Measurements from ENCODE around the gene RASGRP1. TPM values are rescaled to one million over a fixed set of nuclear protein-coding genes. Genes with fewer than 3 reads are reported as not detected.

The RASGRP1 gene
- polyA plus RNA-seq, 5 donors = 0.65 to 1.5 (median 1.3) TPM

DNA sequence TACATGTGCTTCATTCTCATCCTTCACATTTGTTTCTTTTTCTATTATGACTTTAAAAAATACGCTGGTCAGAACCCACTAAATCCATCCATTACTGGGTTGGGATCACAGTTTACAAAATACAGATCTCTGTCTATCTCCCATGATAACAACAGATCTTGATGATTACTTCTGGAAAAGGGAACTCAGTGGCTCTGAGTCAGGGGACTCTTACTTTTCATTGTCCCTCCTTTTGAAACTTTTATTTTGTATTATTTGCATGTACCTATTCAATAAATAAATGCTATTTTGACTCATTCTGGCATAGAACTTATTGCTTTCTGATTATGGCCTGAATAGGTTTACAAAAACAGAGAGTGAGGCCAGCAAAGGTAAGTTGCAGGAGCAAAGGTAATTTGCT is 11.6 kb upstream of the RASGRP1 start:
- DNase-seq = no peak

DNA sequence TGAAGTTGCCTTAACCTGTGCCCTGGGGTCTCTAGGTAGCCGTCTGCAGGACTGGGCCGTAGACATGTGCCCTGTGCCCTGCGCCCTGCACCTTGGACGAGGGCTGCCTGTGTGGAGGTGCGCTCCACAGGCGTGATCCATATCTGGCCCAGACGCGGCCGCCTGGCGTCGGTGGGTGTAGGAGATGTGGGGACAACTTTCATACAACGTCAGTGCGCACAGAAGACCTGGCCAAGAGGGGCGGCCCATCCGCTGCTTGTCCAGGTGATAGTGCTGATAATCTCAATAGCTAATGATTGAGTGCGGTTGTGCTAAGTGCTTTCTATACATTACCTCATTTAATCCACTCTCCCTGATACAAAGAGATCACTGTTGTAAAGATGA is 665 bp upstream of the RASGRP1 start:
- DNase-seq = no peak

DNA sequence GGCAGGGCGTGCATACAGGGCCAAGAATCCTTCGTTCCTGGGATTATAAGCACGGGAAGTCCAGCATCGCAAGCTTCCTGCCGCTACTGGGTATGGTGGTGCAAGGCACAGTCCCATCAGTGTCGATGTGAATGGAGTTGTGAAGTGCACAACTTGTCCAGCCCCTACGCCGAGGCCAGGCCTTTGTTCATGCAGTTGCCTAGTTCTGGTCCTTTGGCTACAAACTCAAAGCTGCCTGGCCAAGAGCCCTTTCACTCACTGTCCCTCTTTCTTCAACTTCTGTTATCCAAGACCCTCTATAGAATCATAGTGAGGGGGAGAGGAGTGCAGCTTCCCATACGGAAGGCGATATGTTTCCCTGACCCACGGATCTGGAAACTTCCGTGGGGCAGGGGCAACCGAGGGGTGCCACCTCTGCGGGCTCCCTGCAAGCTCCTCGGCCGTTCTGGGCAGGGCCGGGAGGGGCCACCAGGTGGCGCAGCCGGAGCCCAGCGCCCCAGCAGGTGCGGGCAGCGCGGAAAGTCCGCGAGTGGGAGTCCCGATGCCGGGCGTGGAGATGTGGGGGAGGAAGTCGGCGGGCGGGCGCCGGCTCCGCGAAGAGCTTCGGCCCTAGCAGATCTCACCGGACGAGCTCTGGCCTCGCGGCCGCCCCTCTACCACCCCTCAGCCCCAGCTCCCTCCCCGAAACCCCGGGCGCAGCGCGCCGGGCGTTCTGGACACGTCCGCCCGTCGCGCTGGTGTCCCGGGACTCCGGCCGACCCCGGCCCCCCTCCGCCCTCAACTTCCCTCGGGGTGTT is 693 bp downstream of the RASGRP1 start:
- DNase-seq = peak; percentile 34 to 46

DNA sequence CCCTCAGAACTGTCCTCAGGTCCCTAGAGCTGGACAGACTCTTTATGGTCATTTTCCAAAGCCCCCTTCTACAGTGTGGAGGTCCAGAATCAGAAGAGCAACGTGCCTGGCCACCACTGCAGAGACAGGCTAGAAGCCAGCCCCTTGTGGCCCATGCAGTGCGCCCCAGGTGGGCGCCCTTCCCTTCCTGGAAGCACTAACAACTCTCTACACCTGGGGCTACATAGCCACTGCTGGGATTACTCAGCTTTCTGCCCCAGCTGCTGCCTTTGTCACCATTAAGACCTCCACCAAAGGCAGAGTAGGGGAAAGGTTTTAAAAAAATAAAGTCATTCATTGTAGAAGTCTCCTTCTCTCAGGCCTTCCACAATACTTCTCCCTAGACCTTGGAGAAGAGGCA is 2.3 kb downstream of the RASGRP1 start:
- no peak for DNase-seq

DNA sequence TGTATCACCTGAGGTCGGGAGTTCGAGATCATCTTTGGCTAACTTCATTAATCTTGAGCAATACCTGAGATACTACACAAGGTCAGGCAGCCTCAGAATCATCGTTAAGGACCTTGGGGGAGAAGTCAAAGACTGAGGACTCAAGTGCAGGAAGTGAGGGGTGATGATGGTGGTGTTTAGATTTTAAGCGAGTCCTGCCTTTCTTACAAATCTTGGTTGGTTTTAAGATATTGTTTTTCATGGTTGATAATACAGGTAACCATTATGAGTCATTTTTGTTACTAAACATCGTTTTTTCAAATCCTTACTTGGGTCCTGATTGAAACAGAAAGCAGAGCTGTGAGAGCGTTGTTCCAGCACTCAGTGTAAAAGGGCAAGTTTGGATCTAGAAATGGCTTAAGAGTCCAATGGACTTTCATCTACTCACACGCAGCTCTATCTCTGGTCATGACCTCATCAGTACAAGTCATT is 4.1 kb downstream of the RASGRP1 start:
- no peak for DNase-seq

DNA sequence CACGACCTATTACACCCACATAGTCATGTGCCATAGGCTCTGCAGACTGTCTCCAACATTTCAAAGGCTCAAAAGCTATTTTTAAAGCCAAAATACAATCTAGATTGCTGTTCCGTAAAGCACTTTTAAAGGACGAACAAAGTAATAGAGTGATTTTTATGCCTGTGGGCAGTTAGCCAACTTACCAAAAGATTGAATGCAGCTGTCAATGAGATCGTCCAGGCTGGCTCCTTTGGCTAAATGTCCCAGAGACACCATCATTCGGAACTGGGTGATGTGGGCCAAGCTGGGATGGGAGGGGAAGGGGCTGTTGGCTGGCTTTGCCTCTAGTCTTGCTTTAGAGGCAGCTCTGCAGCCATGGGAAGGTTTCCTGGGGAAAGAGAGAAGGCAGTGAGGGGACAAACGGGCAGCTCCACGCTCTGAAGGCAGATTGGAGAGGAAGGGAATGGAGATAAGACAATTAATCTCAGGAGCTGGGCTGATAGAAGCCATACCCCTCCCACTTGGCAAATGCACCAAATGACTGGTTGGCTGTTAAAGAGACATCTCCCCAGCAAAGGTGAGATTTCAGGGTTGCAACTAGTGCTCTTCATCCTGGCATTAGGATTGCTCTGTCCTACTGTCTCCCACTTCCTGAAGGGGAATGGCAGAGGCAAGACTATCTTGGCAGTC is 4.8 kb downstream of the RASGRP1 start:
- peak; percentile 85 to 86 for DNase-seq

DNA sequence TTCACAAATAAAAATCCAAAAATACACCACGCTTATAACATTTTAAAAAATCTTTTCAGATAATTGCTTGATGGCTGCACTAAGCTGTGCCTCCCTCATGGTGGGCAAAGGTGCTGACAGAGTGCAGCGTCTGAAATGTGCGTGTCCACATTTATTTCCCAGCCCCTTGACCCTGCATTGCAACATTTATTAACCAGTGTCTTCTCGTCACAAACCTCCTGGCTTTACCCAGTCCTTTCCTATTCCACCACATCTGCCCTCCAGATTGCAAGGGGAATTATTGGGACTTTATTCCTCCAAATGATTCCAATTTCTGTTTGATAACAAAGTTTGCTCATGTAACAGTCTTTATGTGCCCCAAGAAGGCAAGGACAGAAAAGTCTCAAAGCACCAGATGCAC is 5.5 kb downstream of the RASGRP1 start:
- DNase-seq = peak in 1 of 2 donors; percentile 3

DNA sequence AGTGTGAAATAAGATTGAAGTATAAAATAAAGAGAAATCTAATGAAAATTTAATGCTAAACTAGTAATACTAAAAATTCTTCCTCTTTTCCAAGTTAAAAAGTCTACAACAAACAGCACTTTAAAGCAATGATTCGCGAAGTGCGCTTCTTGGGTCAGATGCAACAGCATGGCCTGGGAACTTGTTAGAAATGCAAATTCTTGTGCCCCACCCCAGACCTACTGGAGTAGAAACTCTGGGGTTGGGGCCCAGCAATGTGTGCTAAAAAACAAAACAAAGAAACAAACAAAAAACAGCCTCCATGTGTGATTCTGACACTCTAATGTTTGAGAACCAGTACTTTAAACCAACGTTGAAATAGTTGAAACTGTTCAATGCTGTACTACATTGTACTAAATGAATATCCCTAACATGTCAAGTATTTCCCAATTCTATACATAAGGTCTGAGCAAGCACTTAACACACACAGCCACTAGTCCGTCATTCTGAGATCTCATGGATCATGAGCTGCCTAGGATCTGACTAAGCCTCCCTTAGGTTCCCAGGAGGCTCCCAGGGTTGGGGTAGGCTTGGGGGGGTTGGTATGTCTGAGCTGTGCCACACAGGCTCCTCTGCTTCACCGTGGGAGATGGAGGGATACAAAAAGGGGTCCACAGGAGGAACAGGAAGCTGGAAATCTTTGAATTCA is 6.1 kb downstream of the RASGRP1 start:
- no peak for DNase-seq

DNA sequence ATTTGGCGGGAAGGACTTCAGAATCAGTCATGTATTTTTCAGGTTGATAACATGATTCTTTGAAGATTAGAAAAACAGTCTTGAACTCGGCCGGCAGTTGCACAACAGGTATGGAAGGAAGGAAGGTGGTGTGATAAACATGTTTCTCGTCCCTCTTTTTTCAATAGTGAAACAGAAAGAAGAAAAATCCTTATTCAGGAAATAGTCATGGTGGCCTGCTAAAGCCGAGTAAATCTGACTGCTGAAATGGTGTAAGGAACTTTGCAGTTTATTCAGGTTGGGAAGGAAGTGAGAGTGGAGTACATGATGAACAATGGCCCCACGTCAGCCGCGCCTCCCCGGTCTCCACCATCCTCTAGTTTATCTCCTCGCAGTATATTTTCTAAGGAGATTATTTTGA is 6.7 kb downstream of the RASGRP1 start:
- DNase-seq = no peak

DNA sequence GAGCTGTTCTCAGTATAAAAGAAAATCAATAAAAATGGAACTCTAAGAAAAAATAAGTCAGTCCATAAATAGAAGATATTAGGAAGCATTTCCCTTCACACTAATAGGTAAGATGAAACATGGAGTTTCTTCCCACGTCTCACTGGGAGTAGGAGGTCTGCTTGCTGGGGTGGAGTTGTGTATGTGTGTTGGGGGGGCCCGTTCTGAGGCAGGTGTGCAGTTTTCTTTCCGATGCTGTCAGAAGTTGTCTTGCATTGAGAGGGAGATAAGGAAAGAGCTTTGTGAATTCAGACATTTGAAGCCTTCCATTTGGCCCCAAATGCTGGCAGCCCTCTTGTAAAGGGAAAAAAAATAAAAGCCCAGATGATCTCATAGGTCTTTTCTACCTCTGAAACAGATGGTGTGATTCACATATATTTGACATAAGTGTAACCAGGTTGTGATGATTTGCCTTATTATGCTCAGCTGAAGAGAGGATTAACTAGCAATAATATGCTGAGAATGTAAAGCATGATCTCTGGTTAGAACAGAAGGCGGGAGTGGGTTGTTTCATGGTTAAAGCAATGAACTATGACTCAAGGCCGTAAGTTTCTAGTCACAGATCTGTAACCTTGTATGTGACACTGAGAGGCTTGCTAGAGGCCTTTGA is 8.8 kb downstream of the RASGRP1 start:
- no peak for DNase-seq

DNA sequence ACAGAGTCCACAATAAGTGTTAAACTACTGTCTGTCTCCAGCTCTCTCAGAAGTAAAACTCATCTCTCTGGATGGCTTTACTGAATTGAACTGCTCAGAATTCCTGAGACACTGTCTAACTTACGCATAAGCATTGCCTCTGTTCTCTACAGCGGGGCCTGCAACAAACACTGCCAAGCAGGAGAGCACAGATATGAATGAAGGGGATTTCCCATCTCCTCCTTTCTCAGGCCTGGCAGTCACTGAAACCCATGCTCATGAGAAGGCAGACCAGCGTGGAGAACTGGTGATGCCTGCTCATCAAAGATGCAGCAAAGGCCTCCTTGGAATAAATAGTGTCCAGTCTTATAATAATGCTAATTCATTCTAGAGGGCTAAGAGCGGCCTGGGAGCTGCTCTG is 10.3 kb downstream of the RASGRP1 start:
- DNase-seq = no peak

DNA sequence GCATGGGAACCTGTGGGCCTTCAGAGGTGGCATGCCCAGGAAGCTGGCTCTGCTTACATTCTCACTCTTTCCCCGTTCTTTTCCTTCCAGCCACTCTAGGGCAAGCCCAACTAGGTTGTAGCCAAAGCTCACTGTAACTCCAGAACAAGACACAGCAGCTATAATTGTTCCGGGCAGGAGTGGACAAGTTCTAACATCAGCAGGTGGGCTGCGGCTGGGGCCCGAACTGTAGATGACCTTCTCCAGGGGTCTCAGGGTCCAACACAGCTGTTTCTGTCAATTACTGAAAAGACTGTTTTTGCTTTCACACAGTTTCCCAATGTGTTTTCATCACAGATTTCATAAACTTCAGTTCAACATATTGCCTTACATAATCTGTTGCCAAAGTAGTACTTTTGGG is 11.5 kb downstream of the RASGRP1 start:
- no peak for DNase-seq

DNA sequence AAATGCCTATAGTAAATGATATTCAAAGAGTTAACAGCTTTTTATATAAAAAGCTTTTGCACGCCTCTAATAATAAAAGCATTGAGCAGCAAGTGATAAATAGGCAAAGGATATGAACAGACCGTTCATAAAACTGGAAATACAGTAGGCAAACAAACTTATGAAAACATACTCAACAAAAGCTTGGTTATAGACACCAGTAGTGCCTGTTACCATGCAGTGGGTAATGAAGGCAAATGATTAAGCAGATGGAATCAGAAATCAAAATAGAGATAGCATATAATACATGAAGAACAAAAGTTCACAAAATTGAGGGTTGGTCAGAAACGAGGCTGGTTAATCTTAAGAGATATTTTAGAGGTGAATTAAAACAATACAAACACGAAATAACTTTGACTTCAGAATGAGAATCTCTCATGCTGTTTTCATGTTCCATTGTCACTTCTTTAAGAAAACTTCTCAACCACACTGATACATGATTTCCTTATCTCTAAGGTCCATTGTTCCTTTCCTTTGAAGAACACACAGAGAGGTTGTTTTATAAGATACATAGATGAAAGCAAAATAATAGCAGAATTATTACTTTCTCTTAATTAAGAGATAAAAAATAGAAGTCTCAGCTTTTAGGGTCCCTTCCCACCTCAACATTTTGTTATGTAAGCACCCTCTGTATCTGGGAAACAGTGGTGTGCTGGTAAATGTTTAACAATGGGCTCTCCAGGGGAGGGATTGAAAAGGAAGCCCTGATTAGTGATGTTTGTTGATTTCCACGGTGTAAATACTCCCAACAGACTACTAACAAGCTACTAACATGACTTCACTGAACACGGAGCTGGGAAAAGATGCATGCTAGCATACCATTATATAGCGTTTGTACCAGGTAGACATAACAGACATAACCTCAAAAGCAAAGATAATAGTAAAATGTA is 12.6 kb downstream of the RASGRP1 start:
- DNase-seq = no peak

DNA sequence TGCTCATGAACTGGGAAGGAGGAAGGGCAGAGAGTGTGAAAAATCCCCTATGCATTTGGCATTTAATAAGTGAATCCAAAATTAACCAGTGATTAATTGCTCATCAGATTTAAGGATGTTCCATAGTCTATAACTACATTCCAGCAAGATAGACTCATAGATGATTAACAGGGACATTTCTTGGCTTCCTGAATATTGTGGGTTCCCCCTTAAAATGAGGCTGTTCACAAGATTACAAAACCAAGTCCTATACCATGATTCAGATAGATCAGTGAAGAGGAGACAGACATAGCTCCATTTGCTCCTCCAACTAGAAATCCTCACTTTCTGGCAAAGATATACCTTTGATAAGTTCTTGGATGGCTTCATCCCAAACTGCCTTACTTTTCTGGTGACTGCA is 15.4 kb downstream of the RASGRP1 start:
- DNase-seq = no peak

DNA sequence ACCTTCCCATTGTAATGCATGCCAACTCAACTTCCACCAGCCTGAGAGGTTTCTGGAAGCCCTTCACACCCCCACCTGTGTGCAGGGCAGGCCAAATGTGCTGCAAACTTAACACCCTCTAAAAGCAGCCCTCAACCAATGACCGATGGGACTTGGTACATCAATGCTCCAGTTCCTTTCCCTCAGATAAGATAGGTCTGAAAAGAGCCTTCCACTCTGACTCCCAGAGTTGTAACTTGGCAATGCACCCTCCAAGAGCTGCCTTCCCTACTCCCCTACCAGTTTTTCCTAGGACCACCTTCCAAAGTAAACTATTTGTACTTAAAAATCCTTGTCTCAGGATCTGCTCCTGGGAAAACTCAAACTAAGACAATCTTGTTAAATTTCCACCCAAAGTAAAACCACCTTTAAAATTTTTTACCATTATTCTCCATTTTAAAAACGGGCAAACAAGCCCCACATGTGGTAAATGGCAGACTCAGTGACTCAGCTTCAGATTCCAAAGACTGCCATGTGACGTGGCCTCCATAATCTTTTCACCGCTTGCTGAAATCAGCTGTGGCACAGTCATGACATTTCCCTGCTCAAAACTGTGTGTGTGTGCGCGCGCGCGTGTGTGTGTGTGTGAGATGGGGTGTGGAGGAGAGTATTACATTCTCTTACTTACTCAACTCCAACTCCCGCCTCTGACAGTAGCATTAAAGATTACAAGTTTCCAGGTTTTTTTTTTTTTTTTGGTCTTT is 17.2 kb downstream of the RASGRP1 start:
- DNase-seq = no peak

DNA sequence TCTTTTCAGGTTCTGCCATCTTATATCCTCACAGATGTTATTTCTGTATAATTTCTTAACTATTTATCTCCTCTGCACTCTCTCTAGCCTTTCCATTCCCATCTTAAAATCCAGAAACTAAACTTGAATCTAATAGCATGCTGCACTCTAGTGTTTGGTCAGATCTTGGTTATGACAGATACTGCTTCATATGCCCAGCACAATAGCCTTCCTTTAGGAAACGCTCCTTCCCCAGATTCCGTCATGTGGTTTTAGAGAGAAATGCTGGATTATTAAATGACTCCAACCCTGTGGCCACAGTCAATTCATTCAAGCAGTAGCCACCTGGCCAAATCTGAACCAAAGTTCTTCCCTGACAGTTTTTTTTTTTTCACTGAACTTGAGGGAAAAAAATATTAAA is 19.4 kb downstream of the RASGRP1 start:
- no peak for DNase-seq

DNA sequence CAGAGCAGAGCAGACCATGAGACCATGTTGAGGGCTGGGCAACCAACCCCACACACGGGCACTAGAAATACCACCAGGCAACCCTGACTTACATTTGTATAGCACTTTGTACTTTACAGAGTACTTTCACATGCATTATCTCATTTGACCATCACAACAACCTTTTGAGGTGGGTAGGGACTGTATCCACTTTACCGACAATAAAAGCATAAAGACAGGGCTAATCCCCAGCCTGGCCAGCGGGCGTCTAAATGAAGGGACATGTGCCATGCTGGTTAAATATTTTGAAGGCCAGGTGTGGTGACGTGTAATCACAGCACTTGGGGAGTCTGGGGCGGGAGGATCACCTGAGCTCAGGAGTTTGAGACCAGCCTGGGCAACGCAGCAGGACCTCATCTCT is 23.6 kb downstream of the RASGRP1 start:
- no peak for DNase-seq

DNA sequence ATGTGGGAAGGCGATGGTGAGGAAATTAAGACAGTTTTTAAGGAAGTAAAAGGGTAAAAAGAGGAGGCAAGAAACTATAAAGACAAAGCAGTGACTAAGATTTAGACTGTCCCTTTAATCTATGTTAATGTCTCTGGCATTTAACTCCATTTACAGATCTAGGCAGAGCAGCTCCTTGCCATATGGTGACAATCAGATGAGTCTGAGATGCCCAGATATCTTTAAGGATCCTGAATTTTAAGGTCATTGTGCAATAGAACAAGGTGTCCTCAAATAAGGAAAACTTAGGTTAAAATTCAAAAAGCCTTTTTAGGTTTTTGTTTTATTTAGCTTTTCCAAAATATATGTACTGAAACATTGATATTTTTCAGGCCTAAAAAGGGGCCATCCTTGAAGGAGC is 24.1 kb downstream of the RASGRP1 start:
- no peak for DNase-seq

DNA sequence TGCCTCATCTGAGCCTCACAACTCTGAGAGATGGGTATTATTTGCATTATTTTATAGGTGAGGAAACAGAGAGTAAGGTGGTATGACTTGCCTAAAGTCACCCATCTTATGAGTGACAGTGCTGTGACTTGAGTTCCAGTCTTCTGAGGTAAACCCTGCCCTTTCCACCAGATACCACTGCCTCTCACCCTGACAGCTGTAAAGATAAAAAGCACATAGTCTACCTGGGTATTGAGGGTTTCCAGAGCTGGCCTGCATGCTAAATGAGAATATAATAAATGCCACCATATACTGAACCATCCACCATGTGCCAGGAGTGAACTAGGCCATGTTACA is 25.6 kb downstream of the RASGRP1 start:
- DNase-seq = no peak

DNA sequence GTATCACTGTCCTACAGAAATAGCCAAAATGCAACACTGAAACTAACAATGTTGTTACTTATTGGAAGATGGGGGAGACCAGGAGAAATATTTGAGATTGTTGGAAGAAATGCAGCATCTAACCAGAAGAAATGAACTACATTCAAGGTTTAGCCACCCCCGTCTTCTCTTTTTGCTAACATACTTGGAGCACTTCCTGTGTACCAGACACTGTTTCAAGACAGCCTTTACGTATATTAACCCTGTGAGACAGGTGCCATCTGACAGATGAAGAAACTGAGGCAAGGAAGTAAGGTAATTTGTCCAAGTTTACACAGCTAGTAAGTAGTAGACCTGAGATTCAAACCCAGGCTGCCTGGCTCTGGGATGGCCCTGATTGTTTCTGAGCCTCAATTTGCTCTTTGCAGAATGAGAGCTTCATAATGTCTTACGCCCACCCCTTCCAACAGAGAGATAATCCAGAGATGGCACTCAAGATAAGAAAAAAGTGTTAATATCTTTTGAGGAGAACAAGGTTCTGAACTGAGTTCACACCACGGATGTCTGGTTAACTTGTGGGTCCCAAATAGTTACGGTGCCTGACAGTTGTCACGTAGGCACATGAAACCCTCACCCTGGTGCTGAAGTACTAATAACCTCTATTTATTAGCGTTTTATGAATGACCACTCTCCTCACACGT is 26.1 kb downstream of the RASGRP1 start:
- no peak for DNase-seq

Measured in right lung (tissue), 5 donors.